Lower lobe of right lung (tissue), 2 donors: ENCODE data around the gene SLC35A3. TPM values are rescaled to one million over a fixed set of nuclear protein-coding genes. Genes with fewer than 3 reads are reported as not detected.

Experiments used
- ATAC-seq, 2 donors: fragments of 200-7000 bp; cut with Tn5 transposase; one replicate each; pipeline ENCODE4 v1.9.1; 2020 to 2022; ENCODE audit warnings: mild to moderate bottlenecking in 2 of 2, moderate library complexity in 2 of 2
- DNase-seq: peaks from one replicate; pipeline ENCODE4 v3.0.0-alpha.2; 2020
- H3K27ac ChIP-seq: fragments of 200-600 bp; one replicate; pipeline ENCODE4 v1.8.0; 2022
- H3K27me3 ChIP-seq: fragments of 200-600 bp; one replicate; pipeline ENCODE4 v1.8.0; 2022; ENCODE audit warnings: low read depth
- H3K36me3 ChIP-seq: fragments of 200-600 bp; one replicate; pipeline ENCODE4 v1.8.0; 2022; ENCODE audit warnings: mild to moderate bottlenecking
- H3K4me1 ChIP-seq: fragments of 200-600 bp; one replicate; pipeline ENCODE4 v1.8.0; 2022
- H3K4me3 ChIP-seq: fragments of 200-600 bp; one replicate; pipeline ENCODE4 v1.8.0; 2022; ENCODE audit warnings: mild to moderate bottlenecking
- H3K9me3 ChIP-seq: fragments of 200-600 bp; one replicate; pipeline ENCODE4 v1.8.0; 2022
- intact Hi-C: fragments of 100-400 bp; cut with DNase I; formaldehyde crosslinking; loops from one replicate; pipeline ENCODE4 v1.11.0; 2022
- total RNA-seq: library from RNA; stranded (reverse); fragmentation: NEBNext Ultra II Directional; extraction: Animal tissue kit (Norgen Biotek cat#: 25700); gene quantifications from one replicate; pipeline ENCODE4 v1.2.1, GENCODE V29; 2021
- TF ChIP-seq, protein P1 (sequence below): fragments of 200-600 bp; IDR thresholded peaks from one replicate; pipeline ENCODE4 v1.8.0; 2022; ENCODE audit warnings: antibody characterized with exemption, mild to moderate bottlenecking
- donor health status: DM: no; HTN: yes; CAD: no; lungs with severe emphysema.

SLC35A3 gene
- total RNA-seq, 1 donor from 2014 or later = 30.6 TPM

DNA sequence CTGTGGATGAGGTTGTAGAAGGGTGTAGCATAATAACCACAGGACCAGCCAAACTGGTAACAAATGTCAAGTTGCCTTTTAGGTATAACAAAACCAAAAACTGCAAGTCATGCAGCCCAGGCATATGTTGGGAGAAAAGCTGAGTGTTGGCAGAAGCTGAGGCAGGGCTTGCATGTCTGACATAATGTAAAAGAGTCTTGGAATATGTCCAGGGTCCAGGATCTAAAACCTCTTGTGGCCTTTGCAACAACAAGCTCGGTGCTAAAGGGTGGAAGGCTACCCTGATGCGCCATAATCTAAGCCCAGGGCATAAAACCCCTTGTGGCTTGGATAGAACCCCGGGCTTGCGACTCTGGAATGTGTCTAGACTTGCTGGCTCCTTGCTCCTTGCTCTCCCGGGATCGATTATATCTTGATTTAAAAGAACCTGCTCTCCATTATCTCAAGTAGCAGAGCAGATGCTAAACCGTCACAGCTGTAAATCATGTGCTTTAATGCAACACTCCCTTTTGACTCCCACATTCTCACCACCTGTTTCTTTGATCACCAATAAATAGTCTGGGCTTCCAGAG is 26.5 kb upstream of the SLC35A3 start:
- no peak overlapping the region for H3K27ac ChIP-seq
- no peak overlapping the region for H3K4me3 ChIP-seq
- H3K4me1 ChIP-seq = no peaks in the 10 kb centered on the region
- ATAC-seq (no peak), DNase-seq (no peak)
- no peaks in the 10 kb centered on the region for H3K9me3 ChIP-seq
- H3K27me3 ChIP-seq = no peaks in the 10 kb centered on the region
- TF ChIP-seq, protein P1, sequence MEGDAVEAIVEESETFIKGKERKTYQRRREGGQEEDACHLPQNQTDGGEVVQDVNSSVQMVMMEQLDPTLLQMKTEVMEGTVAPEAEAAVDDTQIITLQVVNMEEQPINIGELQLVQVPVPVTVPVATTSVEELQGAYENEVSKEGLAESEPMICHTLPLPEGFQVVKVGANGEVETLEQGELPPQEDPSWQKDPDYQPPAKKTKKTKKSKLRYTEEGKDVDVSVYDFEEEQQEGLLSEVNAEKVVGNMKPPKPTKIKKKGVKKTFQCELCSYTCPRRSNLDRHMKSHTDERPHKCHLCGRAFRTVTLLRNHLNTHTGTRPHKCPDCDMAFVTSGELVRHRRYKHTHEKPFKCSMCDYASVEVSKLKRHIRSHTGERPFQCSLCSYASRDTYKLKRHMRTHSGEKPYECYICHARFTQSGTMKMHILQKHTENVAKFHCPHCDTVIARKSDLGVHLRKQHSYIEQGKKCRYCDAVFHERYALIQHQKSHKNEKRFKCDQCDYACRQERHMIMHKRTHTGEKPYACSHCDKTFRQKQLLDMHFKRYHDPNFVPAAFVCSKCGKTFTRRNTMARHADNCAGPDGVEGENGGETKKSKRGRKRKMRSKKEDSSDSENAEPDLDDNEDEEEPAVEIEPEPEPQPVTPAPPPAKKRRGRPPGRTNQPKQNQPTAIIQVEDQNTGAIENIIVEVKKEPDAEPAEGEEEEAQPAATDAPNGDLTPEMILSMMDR = no peak
- no peaks in the 10 kb centered on the region for H3K36me3 ChIP-seq
- intact Hi-C loops = no loop called here

DNA sequence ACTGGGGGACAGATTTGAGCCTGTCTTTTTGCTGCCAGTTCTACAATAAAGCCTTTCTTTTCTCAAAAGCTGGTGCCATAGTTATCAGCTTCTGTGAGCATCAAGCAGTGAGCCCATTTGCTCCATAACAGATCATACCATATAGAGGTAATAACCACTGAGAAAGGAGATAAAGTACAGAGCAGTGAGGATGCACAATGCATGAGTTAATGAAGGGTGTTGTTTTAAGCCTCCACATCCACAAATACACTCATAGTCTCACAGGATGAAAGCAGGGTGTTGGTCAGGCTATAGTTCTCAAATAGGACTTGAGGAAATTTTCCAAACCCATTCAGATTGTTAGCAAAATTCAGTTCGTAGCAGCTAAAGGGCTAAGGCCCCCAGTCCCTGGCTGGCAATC is 25.6 kb upstream of the SLC35A3 start:
- intact Hi-C loops = no loop called here
- TF ChIP-seq, protein P1 = no peak
- H3K36me3 ChIP-seq = no peaks in the 10 kb centered on the region
- DNase-seq (no peak), ATAC-seq (no peak)
- no peak overlapping the region for H3K27ac ChIP-seq
- no peak overlapping the region for H3K4me3 ChIP-seq
- no peaks in the 10 kb centered on the region for H3K4me1 ChIP-seq
- H3K27me3 ChIP-seq = no peaks in the 10 kb centered on the region
- no peaks in the 10 kb centered on the region for H3K9me3 ChIP-seq

DNA sequence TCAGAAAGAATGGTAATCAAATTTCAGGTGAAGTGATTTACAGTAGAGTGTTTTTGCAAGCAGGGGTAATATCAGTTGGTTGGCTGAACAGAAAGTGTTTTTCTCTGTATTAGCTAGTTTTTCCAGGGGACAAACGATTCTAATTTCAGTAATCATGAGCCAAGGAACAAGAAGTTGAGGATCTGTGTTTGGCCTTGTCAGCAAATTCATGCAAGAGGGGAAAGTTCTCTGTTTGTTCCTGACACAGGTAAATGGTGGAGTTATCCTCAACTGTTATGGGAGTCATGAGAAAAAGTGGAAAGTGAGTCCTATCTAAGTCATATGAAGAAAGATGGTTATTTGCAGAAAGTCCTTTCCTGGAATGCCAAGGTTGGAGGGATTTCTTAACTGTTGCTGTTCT is 24.6 kb upstream of the SLC35A3 start:
- Histone ChIP-seq H3K36me3 (no peaks in the 10 kb centered on the region), H3K27me3 (no peaks in the 10 kb centered on the region), H3K4me3 (no peak overlapping the region), H3K4me1 (no peaks in the 10 kb centered on the region), H3K9me3 (no peaks in the 10 kb centered on the region), H3K27ac (no peak overlapping the region)
- intact Hi-C loops = no loop called here
- ATAC-seq (no peak), DNase-seq (no peak)
- TF ChIP-seq, protein P1 = no peak

DNA sequence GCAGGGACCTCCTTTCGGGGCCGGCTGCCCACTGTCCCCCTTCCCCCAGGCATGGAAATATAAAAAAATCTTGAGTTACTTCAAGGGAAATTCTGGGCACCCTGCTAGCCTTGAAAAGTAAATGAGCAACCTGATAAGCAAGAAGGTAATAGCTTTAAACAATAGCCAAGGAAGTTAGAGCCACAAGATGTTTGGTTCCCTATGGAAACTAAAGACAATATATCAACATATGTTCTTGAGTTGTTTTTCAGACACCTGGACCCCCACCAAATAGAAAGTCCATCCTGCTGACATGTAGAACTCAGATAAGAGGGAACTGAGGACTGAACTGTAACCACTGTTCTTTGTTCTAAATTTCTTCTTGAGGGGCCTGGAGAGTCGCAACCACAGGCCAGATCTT is 19.3 kb upstream of the SLC35A3 start:
- DNase-seq (no peak), ATAC-seq (no peak)
- H3K4me1 ChIP-seq = no peaks in the 10 kb centered on the region
- no peaks in the 10 kb centered on the region for H3K36me3 ChIP-seq
- H3K4me3 ChIP-seq = no peak overlapping the region
- intact Hi-C loops = no loop called here
- TF ChIP-seq, protein P1 = no peak
- no peaks in the 10 kb centered on the region for H3K27me3 ChIP-seq
- no peaks in the 10 kb centered on the region for H3K9me3 ChIP-seq
- no peak overlapping the region for H3K27ac ChIP-seq

DNA sequence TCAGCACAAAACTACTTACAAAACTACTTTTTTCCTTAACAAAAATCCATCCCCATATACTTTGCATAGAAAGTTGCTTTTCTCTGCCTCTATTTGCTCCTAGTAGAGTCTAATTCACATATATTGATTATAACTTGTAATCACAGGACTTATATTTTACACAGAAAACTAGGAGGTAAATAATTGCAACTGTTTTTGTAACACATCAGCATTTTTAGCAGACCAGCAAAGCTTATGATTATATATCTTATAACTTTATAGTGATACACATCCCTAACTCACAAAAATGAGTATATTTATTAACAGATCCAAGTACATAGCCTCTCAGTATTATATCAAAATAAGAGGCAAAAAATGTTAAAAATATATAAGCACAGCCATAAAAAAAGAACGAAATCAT is 17.3 kb upstream of the SLC35A3 start:
- no peak for ATAC-seq
- intact Hi-C loops = no loop called here
- Histone ChIP-seq H3K27me3 (no peaks in the 10 kb centered on the region), H3K4me3 (no peak overlapping the region), H3K27ac (no peak overlapping the region), H3K9me3 (no peaks in the 10 kb centered on the region), H3K4me1 (no peaks in the 10 kb centered on the region), H3K36me3 (no peaks in the 10 kb centered on the region)
- TF ChIP-seq, protein P1 = no peak
- DNase-seq = no peak

DNA sequence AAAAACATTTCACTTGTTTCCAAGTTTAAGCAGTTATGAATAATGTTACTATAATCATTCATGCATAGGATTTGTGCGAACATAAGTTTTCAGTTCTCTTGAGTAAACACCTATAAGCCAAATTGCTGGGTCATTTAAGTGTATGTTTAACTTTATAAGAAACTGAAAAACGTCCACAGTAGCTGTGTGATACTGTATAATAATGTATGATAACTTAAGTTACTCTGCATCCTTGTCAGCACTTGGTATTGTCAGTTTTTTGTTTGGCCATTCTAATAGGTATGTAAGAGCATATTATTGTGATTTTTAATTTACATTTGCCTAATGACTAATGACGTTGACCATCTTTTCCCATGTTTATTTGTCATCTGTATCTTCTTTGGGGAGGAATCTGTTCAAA is 14.4 kb upstream of the SLC35A3 start:
- TF ChIP-seq, protein P1 = no peak
- Histone ChIP-seq H3K27ac (no peak overlapping the region), H3K4me1 (no peaks in the 10 kb centered on the region), H3K27me3 (no peaks in the 10 kb centered on the region), H3K9me3 (no peaks in the 10 kb centered on the region), H3K4me3 (no peak overlapping the region), H3K36me3 (no peaks in the 10 kb centered on the region)
- DNase-seq (no peak), ATAC-seq (no peak)
- intact Hi-C loops = no loop called here
